Stimulated activated CD4-positive, alpha-beta T cell treated with anti-CD3 and anti-CD28 coated beads, TNF-alpha, amount 100 ng/mL, for 24 hours (primary cell): ENCODE results near the gene NCCRP1.

Experiments used
- DNase-seq, 3 experiments: peaks; one replicate each; pipeline ENCODE4 v3.0.0-alpha.2; 2020; ENCODE audit warnings: low read depth in 3 of 3

NCCRP1 gene

DNA sequence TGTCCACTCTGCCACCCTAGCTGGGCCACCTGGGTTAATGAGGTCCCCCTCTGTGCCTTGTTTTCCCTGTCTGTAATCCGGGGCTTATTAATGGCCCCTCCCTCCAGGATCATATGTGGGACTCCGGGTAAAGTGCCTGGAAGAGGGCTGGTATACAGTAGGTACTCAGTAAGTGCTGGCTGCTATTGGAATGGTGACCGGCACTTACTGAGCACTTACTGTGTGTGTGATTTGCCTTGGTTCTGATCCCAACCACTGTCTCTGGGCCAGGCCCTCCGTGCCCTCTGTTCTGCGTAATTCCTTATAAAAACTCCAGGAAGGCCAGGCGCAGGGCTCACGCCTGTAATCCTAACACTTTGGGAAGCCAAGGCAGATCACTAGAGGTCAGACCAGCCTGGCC is 30.9 kb upstream of the NCCRP1 start:
- no peak for DNase-seq

DNA sequence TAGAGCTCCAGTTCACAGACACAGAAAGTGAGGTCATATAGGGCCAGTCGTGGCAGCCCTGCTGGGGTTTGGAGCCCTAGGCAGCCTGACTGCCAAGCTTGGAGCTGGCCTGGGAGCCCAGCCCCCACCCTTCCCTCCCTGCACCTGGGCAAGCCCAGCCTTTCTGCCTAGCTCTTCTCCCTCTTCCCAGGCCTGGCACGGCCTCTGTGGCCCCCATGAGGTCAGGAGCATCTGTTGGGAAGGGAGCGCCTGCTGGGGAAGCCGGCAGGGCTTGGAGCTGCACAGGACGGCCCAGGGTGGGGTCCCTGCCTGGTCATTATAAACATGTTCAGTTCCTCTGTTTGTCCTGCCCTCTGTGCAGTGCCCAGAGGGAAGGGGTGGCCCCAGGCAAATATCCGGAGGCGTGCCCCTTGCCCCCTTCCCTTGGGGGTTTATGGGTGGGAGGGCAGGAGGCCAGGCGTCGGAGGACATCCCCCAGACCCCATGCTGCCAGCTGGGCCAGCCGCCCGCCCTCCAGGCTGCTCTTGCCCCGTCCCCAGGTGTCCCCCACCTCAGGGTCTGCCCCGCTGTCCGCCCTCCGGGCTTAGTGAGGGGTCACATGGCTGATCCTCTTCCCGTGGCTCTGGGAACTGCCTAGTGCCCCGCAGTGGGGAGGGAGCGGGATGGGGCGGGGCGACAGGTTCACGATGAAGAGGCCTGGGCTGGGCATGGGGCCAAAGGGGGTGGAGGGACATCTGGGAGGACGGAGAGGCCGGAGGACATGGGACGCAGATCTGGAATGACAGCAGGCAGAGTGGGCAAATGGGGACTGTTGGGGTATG is 30.0 kb upstream of the NCCRP1 start:
- no peak for DNase-seq

DNA sequence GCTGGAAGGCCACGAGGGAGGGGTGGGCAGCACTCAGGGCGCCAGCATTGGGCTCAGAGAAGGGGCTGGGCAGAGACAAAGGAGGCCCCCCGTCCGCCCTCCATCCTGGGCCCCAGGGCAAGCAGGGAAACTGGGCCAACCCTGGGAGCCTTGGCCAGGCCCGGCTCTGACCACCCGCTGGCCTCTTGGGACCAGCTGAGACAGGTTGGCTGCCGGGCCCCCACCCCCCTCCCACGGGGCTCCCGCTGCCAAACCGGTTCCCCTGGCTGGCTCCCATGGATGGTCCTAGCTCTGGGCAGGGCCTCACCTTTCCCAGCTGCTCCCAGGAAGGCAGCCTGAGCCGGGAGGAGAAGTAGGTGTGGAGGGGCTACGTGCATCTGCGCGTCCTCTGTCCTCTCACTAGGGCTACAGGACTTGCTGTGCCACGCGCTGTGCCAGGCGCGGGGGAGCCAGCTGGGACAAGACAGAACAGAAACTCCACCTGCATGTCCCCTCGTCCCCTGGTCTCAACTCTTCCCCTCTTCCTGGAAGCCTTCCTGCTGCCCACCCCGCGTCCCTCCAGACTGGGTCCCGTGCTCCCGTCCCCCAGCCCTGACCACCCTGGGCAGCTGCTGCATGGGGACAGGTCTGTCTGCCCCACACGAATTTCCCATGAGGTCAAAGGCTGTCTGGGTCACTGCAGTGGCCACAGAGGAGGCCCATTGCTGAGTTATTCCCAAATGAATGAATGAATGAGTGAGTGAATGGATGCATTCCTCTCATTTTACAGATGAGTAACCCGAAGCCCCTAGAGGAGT is 29.1 kb upstream of the NCCRP1 start:
- DNase-seq: no peak

DNA sequence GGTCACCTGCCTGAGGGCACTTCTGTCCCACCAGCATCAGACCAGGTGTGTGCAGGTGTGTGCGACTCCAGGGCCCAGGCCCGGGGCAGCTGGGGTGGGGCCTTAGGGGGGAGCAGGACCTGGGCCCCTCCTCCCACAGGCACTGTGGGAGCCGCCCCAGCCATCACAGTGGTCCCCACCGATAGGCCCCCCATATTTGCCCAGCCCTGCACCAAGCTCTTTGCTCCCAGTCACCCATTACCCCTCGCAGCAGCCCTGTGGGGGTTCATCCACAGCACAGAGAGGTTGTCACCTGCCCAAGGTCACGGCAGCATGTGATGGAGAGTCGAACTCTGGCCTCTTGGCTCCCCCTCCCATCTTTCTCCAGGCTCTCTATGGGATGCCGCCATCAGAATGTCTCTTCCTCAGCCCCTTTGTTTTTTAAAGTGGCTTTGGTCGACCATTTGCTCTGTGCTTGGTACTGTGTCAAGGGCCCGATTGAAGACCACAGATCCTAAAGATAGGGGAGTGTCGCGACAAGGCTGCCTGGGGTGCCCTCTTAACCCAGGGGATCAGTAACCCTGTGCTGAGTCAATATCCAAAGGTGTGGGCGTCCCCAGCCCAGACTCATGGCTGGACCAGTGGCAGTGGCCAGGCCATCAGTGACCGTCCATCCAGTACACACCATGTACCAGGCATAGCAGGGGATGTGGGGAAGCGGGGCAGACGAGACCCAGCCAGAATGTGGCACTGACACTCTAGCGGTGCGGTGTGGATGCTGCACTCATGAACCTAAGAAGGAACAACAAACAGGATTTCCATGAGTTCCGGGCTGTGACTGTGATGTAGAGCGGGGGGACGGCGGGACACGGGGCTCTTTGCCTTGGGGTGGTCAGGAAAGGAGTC is 28.3 kb upstream of the NCCRP1 start:
- DNase-seq: no peak

DNA sequence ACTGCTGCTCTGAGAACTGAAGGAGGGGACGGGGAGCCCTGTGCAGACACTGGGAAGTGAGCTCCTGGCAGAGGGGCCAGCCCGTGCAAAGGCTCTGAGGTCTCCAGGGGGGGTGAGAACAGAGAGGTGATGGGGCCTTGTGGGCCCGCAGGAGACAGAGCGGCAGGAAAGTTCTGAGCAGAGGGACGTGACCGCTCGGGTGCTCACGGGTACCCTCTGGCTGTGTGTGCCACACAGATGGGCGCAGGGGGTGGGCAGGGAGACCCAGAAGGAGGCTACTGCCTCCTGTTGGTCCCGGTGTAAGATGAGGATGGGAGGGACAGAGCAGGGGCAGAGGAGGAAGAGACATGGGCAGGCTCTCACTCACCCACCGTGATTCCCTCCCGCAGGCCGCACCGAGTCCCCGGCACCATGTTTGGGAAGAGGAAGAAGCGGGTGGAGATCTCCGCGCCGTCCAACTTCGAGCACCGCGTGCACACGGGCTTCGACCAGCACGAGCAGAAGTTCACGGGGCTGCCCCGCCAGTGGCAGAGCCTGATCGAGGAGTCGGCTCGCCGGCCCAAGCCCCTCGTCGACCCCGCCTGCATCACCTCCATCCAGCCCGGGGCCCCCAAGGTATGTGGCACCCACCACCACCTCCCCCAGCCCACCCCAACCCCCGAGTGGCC is 27.5 kb upstream of the NCCRP1 start:
- DNase-seq: no peak

DNA sequence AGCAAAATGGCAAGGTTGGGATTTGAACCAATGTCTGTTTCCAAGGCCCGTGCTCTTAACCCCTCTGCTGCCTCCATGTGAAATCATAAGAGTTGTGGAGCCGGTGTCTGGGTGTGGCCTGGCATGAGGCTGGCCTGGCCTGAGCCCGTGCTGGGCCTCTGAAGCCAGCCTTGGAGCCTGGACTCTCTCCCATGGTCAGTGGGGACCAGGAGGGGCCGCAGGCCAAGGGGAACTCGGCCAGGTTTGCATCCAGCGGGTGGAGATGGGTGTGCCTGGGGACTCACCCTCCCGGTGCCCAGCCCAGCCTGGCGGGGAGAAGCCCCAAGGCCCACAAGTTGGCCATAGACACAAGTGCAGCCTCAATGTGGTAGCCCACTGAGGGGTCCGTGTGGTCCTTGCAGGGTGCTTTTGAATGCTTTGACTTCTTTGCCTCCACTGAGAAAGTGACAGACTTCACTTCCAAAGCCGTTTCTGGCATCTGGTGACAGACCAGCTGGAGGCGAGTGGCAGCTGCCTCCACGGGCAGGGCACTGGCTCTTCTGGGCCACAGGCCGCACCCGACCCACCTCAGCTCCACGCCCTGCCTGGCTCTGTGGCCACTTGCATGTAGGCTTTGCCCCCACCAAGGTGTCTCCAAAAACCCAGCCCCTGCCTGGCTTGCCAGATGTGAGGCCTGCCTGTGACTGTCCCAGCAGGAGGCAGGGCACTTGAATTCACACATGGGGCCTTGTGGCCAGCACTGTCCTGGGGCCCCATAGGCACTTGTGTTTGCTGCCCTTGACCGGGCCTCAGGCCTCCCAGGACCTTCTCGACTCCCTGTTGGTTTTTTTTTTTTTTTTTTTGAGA is 26.2 kb upstream of the NCCRP1 start:
- no peak for DNase-seq

DNA sequence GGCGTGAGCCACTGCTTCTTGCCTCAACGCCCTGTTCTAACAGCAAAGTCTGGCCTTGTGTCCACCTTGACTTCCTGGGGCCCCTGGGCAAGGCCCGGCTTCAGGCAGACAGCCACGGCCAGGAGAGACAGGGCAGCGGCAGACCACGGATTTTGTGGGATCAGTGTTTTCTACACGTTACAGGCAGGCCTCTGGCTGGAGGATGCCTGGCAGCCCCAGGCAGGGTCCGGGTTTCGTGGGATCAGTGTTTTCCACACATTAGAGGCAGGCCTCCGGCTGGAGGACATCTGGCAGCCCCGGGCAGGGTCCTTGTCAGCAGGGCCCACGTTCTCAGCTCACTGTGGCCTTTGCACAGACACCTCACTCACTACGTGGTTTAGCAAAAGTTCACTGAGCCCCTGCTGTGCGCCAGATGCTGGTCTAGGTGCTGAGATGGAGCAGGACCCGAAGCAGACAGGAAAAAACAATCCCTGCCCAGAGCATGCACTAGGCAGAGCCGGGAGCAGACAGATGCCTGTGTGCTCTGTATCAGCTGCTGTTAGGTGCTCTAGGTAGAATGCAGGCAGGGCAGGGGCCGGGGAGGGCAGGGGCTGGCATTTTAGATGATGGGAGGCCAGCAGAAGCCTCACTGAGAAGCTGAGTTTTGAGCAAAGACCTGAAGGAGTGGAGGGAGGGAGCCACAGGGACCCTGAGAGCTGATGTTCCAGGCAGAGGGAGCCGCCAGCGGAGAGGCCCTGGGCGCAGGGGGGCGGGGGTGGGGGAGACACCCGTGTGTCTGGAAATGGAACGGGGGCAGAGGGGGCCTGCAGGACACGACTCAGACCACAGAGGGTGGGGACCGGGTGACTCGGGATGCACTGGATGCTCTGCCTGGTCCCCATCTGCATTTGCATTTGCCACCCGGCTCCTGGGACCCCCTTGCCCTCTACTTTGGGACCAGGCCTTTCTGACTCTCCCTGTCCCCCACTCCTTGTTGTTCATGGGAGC is 25.0 kb upstream of the NCCRP1 start:
- no peak for DNase-seq

DNA sequence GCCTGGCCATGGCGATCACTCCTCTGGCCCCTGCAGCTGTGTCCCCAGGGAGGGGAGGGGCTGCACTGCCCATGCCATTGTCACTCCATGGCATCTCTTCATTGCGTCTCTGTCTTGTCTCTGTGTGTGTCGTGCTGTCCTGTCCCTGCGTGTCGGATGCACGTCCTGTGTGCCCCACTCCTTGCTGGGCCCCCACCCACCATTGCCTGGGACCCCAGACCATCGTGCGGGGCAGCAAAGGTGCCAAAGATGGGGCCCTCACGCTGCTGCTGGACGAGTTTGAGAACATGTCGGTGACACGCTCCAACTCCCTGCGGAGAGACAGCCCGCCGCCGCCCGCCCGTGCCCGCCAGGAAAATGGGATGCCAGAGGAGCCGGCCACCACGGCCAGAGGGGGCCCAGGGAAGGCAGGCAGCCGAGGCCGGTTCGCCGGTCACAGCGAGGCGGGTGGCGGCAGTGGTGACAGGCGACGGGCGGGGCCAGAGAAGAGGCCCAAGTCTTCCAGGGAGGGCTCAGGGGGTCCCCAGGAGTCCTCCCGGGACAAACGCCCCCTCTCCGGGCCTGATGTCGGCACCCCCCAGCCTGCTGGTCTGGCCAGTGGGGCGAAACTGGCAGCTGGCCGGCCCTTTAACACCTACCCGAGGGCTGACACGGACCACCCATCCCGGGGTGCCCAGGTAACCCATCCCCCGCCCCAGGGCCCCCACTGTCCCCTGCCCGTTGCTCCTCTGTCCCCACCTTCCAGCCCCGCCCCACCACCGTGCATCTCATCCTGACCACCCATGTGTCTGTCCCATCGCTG is 23.9 kb upstream of the NCCRP1 start:
- no peak for DNase-seq

DNA sequence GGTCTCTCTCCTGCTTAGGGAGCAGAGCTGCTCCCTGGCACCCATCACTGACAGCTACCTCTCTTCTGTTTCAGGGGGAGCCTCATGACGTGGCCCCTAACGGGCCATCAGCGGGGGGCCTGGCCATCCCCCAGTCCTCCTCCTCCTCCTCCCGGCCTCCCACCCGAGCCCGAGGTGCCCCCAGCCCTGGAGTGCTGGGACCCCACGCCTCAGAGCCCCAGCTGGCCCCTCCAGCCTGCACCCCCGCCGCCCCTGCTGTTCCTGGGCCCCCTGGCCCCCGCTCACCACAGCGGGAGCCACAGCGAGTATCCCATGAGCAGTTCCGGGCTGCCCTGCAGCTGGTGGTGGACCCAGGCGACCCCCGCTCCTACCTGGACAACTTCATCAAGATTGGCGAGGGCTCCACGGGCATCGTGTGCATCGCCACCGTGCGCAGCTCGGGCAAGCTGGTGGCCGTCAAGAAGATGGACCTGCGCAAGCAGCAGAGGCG is 23.2 kb upstream of the NCCRP1 start:
- DNase-seq: no peak

DNA sequence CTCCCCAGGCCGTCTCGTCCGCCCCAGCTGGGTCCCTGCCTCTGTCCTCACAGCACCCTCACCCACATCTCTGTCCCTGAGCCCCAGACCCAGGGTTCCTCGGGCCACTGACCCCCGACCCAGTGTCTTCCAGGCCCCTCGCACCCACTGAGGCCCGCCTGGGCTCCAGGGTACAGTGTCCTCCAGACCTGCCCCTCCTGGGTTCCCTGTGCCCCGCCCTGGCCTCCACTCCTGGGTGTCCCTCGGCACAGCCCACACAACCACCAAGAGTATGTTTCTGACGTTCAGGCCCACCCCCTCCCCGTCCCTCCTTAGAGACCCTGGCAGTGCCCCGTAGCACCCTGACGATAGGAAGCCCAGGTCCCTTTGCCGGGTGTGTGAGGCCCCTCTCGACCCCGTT is 22.6 kb upstream of the NCCRP1 start:
- no peak for DNase-seq

DNA sequence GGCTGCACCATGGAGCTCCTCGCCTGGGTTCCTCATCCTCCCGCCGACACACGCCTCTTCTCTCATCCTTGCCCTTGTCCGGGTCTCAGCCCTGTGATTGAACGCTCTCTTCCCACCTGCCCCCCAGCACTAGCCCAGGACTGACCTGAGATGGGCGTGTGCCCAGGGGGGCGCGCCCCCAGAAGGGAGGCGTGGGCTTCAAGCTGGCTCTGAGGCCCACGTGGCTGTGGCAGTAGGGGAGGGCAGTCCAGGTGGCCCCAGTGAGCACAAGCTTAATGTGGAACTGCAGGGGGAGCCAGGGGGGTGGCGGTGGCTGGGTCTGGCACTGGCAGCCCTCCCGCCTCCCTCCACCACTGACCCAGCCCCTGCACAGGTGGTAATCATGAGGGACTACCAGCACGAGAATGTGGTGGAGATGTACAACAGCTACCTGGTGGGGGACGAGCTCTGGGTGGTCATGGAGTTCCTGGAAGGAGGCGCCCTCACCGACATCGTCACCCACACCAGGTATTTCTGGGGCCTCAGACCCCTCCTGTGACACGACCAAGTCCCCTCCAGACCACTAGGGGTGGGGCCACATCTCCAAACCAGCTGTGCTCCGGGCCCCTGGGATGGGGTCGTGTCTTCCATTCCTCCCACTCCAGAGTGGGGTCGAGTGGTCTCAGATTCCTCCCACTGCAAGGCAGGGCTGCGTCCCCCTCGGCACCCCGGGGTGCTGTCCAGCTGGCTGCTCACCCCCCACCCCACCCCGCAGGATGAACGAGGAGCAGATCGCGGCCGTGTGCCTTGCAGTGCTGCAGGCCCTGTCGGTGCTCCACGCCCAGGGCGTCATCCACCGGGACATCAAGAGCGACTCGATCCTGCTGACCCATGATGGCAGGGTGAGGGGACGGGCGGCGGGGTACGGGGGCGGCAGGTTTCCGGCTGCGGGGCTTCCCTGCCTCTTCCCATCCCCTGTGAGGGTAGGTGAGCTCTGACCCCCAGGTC is 21.9 kb upstream of the NCCRP1 start:
- no peak for DNase-seq

DNA sequence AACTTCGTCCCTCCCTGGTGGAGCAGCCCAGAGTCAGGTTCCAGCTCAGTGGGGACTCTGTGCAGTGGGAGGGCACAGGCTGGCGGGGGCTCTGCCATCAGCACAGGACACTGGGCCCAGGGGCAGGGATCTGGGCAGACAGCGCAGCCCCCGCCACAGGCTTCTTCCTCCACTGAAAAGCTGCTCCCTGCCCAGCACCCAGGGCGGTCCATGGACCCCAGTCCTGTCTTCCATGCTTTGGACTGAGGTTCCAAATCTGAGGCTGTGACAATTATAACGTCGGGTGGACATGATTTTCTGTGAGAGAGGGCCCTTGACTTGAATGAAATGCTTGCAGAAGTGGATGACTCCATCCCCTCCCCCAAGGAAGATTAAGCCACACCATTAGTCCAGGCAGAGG is 21.2 kb upstream of the NCCRP1 start:
- DNase-seq: no peak

DNA sequence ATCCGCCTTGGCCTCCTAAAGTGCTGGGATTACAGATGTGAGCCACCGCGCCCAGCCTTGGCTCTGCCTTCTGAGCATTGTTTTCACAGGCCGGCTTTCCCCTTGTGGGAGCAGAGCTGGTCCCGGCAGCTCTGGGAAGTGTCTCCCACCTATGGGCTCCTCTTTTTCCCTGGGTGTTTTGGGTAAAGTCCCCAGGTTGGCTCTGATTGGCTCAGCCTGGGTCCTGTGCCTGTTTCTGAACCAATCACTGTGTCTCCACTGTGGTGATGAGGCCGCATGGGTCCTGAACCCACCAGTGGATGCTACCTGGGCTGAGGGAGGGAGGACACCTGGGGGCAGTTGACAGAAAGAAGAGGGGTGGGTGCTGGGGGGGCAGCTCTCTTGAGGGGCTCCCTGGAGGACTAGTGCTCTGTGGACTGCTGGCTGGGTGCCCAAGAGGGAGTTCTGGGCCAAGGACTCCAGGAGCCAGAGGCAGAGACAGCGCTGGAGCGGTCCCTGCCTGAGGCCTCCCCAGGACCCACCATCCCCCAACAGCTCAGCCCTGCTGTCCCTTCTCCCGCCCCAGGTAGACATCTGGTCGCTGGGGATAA is 19.6 kb upstream of the NCCRP1 start:
- no peak for DNase-seq

DNA sequence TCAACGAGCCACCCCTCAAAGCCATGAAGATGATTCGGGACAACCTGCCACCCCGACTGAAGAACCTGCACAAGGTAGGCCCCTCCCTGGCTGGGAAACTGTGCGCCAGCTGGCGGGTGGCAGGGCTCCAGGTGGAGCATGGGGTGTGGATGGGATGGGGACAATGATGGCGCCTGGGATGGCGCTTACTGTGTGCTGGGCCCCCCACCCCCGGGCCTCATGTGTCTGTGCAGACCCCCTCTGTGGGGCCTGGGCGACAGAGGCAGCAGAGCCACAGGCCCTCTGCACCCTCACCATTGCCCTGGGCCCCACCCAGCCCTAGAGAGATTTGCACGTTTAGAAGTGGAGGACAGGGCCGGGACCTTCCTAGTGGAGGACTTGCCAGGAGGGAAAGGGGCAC is 19.0 kb upstream of the NCCRP1 start:
- DNase-seq: no peak

DNA sequence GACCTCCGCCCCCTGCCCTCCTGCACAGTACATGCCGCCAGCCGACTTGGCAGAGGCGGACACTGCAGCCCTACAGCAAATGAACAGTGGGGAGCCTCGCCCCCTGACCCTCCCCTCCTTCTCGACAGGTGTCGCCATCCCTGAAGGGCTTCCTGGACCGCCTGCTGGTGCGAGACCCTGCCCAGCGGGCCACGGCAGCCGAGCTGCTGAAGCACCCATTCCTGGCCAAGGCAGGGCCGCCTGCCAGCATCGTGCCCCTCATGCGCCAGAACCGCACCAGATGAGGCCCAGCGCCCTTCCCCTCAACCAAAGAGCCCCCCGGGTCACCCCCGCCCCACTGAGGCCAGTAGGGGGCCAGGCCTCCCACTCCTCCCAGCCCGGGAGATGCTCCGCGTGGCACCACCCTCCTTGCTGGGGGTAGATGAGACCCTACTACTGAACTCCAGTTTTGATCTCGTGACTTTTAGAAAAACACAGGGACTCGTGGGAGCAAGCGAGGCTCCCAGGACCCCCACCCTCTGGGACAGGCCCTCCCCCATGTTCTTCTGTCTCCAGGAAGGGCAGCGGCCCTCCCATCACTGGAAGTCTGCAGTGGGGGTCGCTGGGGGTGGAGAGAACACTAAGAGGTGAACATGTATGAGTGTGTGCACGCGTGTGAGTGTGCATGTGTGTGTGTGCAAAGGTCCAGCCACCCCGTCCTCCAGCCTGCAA is 18.3 kb upstream of the NCCRP1 start:
- no peak for DNase-seq

DNA sequence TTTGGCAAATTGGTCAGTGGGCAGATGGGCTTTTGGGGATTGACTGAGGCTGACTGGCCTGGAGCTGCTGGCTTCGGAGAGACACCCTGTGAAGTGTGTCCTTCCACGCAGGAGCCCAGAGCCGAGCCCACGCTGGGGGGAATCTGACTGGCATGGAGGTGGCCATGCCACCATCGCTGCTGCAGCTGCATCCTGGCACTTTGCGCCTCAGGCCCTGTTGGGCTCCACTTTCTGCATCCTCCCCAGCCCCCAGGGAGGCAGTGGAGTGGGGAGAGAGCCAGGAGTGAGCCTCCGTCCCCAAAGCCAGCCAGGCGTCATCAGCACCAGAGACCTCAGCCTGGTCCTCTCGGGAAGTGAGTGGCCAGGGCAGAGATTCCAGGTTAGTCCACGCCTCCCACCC is 17.0 kb upstream of the NCCRP1 start:
- DNase-seq: no peak
